ENCODE data around the gene ARID5B.

The ARID5B gene

GRCh38 chr10:62046522-62047227 lies 145.2 kb downstream of the ARID5B start:
- no peak for TF ChIP-seq GATA3 (IDR thresholded peaks at IDR 0.05; ENCODE audit: low read depth, low read length)
- peak; percentile 67; the same call in 1 of the 2 replicates for TF ChIP-seq GATA2 (IDR thresholded peaks at IDR 0.05; ENCODE audit: low read depth, low read length)

DNA sequence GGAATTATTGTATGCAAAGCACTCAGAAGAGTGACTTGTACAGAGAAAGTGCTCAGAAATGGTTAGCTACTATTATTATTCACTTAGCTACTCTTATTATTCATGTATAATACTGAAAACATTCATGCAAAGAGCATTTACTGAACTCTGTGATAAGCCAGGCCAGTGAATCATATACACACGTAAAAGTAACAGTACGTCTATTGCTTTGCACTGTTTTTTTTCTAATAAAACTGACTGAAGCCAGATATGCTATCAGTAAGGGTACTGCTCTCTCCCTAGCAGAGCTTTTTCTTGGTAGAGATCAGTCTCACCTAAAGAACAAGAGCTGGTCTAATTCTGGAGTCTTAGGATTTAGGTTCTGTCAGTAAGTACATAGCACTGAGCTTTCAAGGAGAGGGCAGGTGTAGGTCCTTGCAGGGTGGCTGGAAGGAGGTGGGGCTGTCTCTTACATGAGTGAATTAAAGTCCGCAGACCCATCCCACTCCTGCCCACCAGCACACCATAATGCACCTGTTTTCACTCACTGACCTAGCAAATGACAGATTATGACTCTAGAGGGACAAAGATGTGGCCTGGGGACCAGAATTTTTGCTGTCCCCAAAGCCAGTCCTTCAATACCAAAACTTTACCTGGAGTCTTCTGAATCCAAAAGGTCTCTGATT lies 145.9 kb downstream of the ARID5B start:
- TF ChIP-seq GATA2 (IDR thresholded peaks at IDR 0.05; ENCODE audit: low read depth, low read length) (no peak), GATA3 (IDR thresholded peaks at IDR 0.05; ENCODE audit: low read depth, low read length) (no peak)

DNA sequence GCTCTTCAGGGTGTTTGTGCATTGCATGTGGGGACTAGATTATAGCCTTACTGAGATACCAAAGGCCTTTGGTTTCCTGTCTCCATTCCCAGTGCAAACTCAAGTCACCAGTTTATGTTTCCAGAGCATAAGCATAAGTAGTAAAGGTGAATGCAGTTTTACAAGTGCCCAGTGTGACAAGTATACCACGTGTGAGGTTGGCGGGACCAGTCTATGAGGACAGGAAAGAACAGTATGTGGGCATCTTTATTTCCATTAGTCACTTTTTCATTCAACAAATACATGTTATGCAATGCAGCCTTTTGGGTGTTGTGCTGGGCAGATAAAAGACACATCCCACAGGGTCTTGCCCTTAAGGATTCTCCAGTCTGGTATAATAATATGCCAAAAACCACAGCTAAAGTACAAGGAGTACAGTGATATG lies 146.5 kb downstream of the ARID5B start:
- TF ChIP-seq GATA2 (IDR thresholded peaks at IDR 0.05; ENCODE audit: low read depth, low read length) = no peak

GRCh38 chr10:62048470-62048869 lies 147.0 kb downstream of the ARID5B start:
- TF ChIP-seq GATA3 (IDR thresholded peaks at IDR 0.05; ENCODE audit: low read depth, low read length) (no peak), GATA2 (IDR thresholded peaks at IDR 0.05; ENCODE audit: low read depth, low read length) (no peak)

DNA sequence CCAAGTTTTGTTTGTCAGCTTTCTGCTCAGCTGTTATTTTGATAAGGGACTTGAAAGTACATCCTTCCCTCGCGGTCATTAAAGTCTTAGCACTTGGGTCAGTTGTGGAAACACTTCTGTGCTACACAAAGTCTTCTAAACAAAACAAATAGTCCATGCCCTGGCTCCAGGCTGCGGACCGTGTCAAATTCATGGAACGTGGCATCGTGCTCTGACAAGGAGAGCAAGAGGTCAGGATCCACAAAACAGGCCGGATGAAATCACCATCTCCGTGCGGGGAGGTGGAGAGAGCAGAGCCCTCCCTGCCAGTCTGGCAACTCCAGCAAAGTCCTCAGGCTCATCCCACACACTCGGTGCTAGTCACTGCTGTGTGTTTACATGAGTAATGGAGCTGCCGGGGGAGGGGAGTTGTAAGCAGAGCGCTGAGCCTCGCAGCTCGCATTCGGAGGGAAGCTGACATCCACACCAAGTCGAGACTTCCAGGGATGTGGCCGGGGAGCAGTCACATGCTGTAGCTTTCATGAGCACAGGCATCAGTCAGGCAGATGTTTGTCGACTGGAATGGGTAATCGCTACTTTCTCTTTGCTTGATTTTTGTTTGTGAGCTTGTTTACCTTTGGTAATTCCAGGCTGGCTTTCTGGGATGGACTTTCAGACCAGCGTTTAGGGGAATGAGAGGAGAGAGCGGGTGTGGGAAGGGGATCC lies 147.6 kb downstream of the ARID5B start:
- TF ChIP-seq GATA2 (IDR thresholded peaks at IDR 0.05; ENCODE audit: low read depth, low read length) = no peak
- no peak for TF ChIP-seq GATA3 (IDR thresholded peaks at IDR 0.05; ENCODE audit: low read depth, low read length)

DNA sequence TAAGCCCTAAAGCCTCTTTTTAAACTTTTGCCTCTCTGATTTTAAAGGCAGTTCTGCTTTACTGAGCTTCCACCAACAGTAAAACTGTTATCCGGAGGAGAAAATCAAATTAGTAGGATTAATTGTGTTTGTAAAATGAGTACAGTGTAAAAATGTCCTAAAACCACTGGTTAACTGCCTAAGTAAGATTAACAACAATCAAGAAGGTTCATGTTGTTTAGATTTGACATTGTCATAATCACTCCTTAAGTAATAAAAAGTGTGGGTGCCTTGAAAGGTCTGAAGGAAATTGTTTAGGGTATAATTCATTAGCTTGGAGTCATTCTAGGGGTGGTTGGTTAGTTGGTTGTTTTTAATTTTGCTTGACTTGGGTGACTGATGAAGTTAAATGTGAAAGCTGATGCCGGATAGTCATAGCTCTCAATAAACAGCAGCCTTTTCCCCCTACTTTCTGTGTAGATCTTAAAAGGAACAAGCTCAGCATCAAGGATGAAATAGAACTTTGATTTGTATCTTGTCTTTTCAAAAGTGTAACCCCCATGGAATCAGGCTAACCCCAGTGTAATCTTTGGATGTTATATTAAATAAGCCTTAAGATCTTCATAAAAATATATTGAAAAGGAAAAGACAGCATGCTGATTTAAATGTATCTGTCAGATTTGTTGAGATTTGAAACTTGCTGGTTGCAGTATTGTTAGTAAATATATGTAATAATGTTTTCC lies 148.3 kb downstream of the ARID5B start:
- TF ChIP-seq GATA3 (IDR thresholded peaks at IDR 0.05; ENCODE audit: low read depth, low read length) (no peak), GATA2 (IDR thresholded peaks at IDR 0.05; ENCODE audit: low read depth, low read length) (no peak)

- TF ChIP-seq GATA2 (IDR thresholded peaks at IDR 0.05; ENCODE audit: low read depth, low read length) (no peak), GATA3 (IDR thresholded peaks at IDR 0.05; ENCODE audit: low read depth, low read length) (no peak)
These were observed 148.9 kb downstream of the ARID5B start for GRCh38 chr10:62050346-62050892.

GRCh38 chr10:62050893-62051433 lies 149.5 kb downstream of the ARID5B start:
- no peak for TF ChIP-seq GATA2 (IDR thresholded peaks at IDR 0.05; ENCODE audit: low read depth, low read length)
- no peak for TF ChIP-seq GATA3 (IDR thresholded peaks at IDR 0.05; ENCODE audit: low read depth, low read length)

DNA sequence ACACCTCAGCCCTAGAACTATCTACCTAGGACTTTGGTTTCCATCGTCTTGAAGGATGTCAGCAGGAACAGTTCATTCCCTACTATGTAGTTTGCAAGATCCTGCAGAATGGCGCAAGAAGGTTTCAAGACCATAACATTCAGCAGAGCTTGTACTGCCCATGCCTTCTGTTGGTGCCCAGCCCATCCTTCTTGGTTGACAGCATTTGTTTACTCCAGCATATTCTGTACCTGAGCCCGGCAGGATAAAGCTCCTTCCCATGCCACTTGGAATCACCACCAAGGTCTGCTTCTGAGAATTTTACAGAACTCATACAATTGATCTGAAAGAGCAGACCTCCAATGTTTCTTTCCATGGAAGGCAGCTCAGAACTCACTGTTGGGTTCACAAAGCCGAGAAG lies 150.8 kb downstream of the ARID5B start:
- TF ChIP-seq GATA3 (IDR thresholded peaks at IDR 0.05; ENCODE audit: low read depth, low read length) (no peak), GATA2 (IDR thresholded peaks at IDR 0.05; ENCODE audit: low read depth, low read length) (no peak)

- TF ChIP-seq GATA2 (IDR thresholded peaks at IDR 0.05; ENCODE audit: low read depth, low read length) (no peak), GATA3 (IDR thresholded peaks at IDR 0.05; ENCODE audit: low read depth, low read length) (no peak)
These were observed 152.4 kb downstream of the ARID5B start for GRCh38 chr10:62053860-62054259.

GRCh38 chr10:62054408-62054807 lies 152.9 kb downstream of the ARID5B start:
- TF ChIP-seq GATA3 (IDR thresholded peaks at IDR 0.05; ENCODE audit: low read depth, low read length) = no peak
- no peak for TF ChIP-seq GATA2 (IDR thresholded peaks at IDR 0.05; ENCODE audit: low read depth, low read length)

DNA sequence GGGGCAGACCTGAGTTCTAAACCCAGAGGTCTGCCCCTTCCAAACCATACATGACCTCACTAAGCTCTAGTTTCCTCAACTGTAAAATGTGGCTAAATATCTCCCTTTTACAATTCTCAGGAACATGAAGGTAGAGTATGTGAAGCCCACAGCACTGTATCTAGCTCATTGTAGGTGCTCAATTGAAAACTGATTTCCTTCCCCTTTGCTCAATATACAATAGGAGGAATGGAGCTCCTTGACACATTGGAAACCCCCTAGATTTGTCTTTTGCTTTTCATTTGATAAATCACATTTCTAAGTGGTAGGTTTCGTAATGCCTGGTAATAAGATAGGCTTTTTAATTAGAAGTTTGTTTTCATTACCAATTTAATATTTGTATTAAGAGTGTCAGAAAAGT lies 153.3 kb downstream of the ARID5B start:
- no peak for TF ChIP-seq GATA2 (IDR thresholded peaks at IDR 0.05; ENCODE audit: low read depth, low read length)
- TF ChIP-seq GATA3 (IDR thresholded peaks at IDR 0.05; ENCODE audit: low read depth, low read length) = no peak

- TF ChIP-seq GATA2 (IDR thresholded peaks at IDR 0.05; ENCODE audit: low read depth, low read length) = no peak
- no peak for TF ChIP-seq GATA3 (IDR thresholded peaks at IDR 0.05; ENCODE audit: low read depth, low read length)
These were observed 154.7 kb downstream of the ARID5B start for GRCh38 chr10:62056219-62056618.

- TF ChIP-seq GATA3 (IDR thresholded peaks at IDR 0.05; ENCODE audit: low read depth, low read length) (no peak), GATA2 (IDR thresholded peaks at IDR 0.05; ENCODE audit: low read depth, low read length) (no peak)
These were observed 155.2 kb downstream of the ARID5B start for GRCh38 chr10:62056698-62057097.
